ENCODE data around the gene CD3E. TPM values are rescaled to one million over a fixed set of nuclear protein-coding genes. Genes with fewer than 3 reads are reported as not detected.
A peak's percentile ranks its signal among the peaks of the same experiment; 100 is the strongest.

Gene CD3E
- total RNA-seq, 4 donors from 2014 or later, result 0.78 to 3.6 (median 0.90) TPM; not detected in 1

- Histone ChIP-seq H3K36me3 (no peaks in the 10 kb centered on the region), H3K4me1 (no peaks in the 10 kb centered on the region), H3K27me3 (peaks cover 0 to 14% of the 10 kb centered on the region in 2 donors), H3K27ac (peak overlapping the region in 1 of 4 donors; percentile 59), H3K4me3 (no peak overlapping the region), H3K9me3 (no peaks in the 10 kb centered on the region)
- DNase-seq (ENCODE audit: low spot score in 2 of 2), result no peak
- TF ChIP-seq POLR2A (IDR thresholded peaks at IDR 0.05) (no peak), EP300 (IDR thresholded peaks at IDR 0.05) (no peak), CTCF (IDR thresholded peaks at IDR 0.05) (no peak)
- WGBS, 2 donors, result 62 to 63% methylated on average over 7 of the region's 7 CpGs
These were observed 34.1 kb downstream of the CD3E start for GRCh38 chr11:118338637-118339061.

DNA sequence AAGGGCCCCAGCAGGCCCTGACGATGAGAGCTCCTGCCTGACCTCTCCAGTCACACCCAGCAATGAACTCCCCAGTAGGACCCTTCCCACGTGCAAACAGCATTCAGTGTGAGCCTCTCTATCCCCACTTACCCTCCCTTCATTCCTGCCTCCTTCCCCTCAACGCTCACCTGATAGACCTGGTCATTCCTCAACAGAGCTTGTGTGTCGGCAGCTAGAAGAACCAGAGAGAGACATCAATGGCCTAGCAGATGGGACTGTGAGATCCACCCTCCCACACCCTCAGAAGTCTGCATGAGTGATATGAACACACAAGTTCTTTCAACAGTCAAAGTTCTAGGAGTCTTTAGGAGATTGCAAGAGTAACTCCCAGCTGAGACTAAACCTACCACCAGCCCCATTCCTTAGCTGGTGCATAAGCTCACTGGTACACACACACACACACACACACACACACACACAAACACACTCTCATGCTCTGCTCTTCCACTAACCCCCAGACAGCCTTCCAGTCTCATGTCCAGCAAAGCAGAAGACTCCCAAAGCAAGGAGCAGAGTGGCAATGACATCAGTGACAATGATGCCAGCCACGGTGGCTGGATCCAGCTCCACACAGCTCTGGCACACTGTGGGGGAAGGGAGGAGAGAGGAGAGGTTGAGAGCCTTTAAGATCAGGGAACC is 34.9 kb downstream of the CD3E start:
- DNase-seq (ENCODE audit: low spot score in 2 of 2), result no peak
- no peaks in the 10 kb centered on the region for H3K36me3 ChIP-seq
- no peak overlapping the region for H3K4me3 ChIP-seq
- TF ChIP-seq CTCF (IDR thresholded peaks at IDR 0.05), result no peak
- TF ChIP-seq EP300 (IDR thresholded peaks at IDR 0.05), result no peak
- no peak for TF ChIP-seq POLR2A (IDR thresholded peaks at IDR 0.05)
- no peaks in the 10 kb centered on the region for H3K9me3 ChIP-seq
- H3K27me3 ChIP-seq, result peaks cover 0 to 14% of the 10 kb centered on the region in 2 donors
- peak overlapping the region in 1 of 4 donors; percentile 23 for H3K27ac ChIP-seq
- H3K4me1 ChIP-seq, result no peaks in the 10 kb centered on the region
- WGBS, 2 donors, result 69 to 79% methylated on average over 5 of the region's 5 CpGs

DNA sequence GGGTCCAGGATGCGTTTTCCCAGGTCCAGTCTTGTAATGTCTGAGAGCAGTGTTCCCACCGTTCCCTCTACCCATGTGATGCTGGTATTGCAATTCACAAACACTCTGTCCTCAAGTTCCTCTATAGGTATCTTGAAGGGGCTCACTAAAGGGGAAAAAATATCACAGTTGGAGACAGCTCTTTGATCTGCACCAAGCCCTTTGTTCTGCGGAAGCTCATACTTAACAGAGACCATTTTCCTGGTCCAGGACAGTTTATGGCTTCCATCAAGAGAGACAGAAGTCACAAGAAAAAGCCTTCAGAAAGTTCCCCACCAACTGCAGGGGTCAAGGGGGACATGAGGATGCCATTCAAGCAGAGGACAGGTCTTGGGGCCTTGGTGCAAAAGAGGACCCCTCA is 35.9 kb downstream of the CD3E start:
- Histone ChIP-seq H3K36me3 (no peaks in the 10 kb centered on the region), H3K27me3 (peaks cover 0 to 14% of the 10 kb centered on the region in 2 donors), H3K27ac (no peak overlapping the region), H3K4me1 (no peaks in the 10 kb centered on the region), H3K9me3 (no peaks in the 10 kb centered on the region), H3K4me3 (no peak overlapping the region)
- no peak for DNase-seq (ENCODE audit: low spot score in 2 of 2)
- TF ChIP-seq EP300 (IDR thresholded peaks at IDR 0.05) (no peak), POLR2A (IDR thresholded peaks at IDR 0.05) (no peak), CTCF (IDR thresholded peaks at IDR 0.05) (no peak)
- WGBS, 2 donors, result 81 to 86% methylated on average over 3 of the region's 3 CpGs

DNA sequence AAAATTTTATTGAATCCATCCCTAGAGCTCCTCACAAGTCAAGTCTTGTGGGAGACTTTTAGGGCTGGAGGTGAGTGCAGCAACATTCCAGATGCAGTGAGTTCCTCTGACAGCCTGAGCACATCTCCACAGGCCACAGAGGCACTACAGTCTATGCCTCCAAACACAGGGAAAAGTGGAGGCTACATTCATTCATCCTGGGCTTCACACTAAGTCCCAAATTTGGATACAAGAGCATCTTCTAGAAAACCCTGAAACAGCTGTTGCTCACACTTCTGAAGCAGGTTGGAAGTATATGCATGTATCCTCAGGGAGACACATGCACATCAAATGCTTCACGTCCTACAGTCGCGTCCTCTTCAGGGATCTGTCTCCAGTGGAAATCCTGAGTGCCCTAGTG is 36.7 kb downstream of the CD3E start:
- TF ChIP-seq EP300 (IDR thresholded peaks at IDR 0.05) (no peak), CTCF (IDR thresholded peaks at IDR 0.05) (no peak), POLR2A (IDR thresholded peaks at IDR 0.05) (no peak)
- DNase-seq (ENCODE audit: low spot score in 2 of 2), result no peak
- Histone ChIP-seq H3K4me3 (no peak overlapping the region), H3K27ac (no peak overlapping the region), H3K9me3 (no peaks in the 10 kb centered on the region), H3K4me1 (no peaks in the 10 kb centered on the region), H3K36me3 (no peaks in the 10 kb centered on the region), H3K27me3 (peaks cover 0 to 14% of the 10 kb centered on the region in 2 donors)
- 91 to 97% methylated on average over 3 of the region's 3 CpGs for WGBS, 2 donors

GRCh38 chr11:118341815-118342489 is 37.4 kb downstream of the CD3E start:
- WGBS, 2 donors, result 79 to 80% methylated on average over 5 of the region's 5 CpGs
- Histone ChIP-seq H3K4me3 (peak overlapping the region in 1 of 4 donors; percentile 3), H3K27me3 (peaks cover 0 to 14% of the 10 kb centered on the region in 2 donors), H3K27ac (no peak overlapping the region), H3K9me3 (no peaks in the 10 kb centered on the region), H3K4me1 (no peaks in the 10 kb centered on the region), H3K36me3 (no peaks in the 10 kb centered on the region)
- no peak for DNase-seq (ENCODE audit: low spot score in 2 of 2)
- TF ChIP-seq POLR2A (IDR thresholded peaks at IDR 0.05) (no peak), EP300 (IDR thresholded peaks at IDR 0.05) (no peak), CTCF (IDR thresholded peaks at IDR 0.05) (no peak)

Measured in tibial nerve (tissue), 4 donors.